ENCODE data around the gene RAMAC. TPM values are rescaled to one million over a fixed set of nuclear protein-coding genes. Genes with fewer than 3 reads are reported as not detected.

RAMAC gene
- total RNA-seq, 2 donors from 2014 or later, result 37.3 to 40.8 TPM

GRCh38 chr15:82942691-82943090 is 43.3 kb upstream of the RAMAC start:
- no peaks in the 10 kb centered on the region for H3K9me3 Mint-ChIP-seq
- Histone ChIP-seq H3K9ac (ENCODE audit: extremely low read depth, low read length, poor library complexity, severe bottlenecking) (no peak overlapping the region), H3K4me3 (ENCODE audit: low read length) (no peak overlapping the region), H3K9me3 (ENCODE audit: control insufficient read depth, low read length) (no peaks in the 10 kb centered on the region), H3K27ac (ENCODE audit: low read depth, low read length) (no peak overlapping the region), H3K36me3 (ENCODE audit: control insufficient read depth, insufficient read depth, low read length) (no peaks in the 10 kb centered on the region), H3K27me3 (ENCODE audit: control insufficient read depth, insufficient read depth, low read length, poor library complexity, severe bottlenecking) (no peaks in the 10 kb centered on the region), H3K4me1 (ENCODE audit: control insufficient read depth, insufficient read depth, low read length) (peaks cover 5% of the 10 kb centered on the region)
- no peak overlapping the region for H3K4me3 Mint-ChIP-seq
- H3K27ac Mint-ChIP-seq, result no peak overlapping the region
- H3K36me3 Mint-ChIP-seq (ENCODE audit: low read depth), result no peaks in the 10 kb centered on the region
- WGBS, 2 experiments (ENCODE audit: insufficient coverage in 1 of 2, insufficient read length in 1 of 2), result 93 to 96% methylated on average over 3 to 7 of the region's 8 CpGs
- peaks cover 15% of the 10 kb centered on the region for H3K4me1 Mint-ChIP-seq
- DNase-seq, result no peak
- peaks cover 3% of the 10 kb centered on the region for H3K27me3 Mint-ChIP-seq (ENCODE audit: insufficient read depth)
- no peak for TF ChIP-seq CTCF (conservative IDR thresholded peaks at IDR 0.05)

- no peak for DNase-seq
- H3K27ac Mint-ChIP-seq, result no peak overlapping the region
- H3K27me3 Mint-ChIP-seq (ENCODE audit: insufficient read depth), result peaks cover 3% of the 10 kb centered on the region
- no peak overlapping the region for H3K4me3 Mint-ChIP-seq
- H3K9me3 ChIP-seq (ENCODE audit: control insufficient read depth, low read length), result no peaks in the 10 kb centered on the region
- peaks cover 15% of the 10 kb centered on the region for H3K4me1 Mint-ChIP-seq
- peaks cover 5% of the 10 kb centered on the region for H3K4me1 ChIP-seq (ENCODE audit: control insufficient read depth, insufficient read depth, low read length)
- H3K9me3 Mint-ChIP-seq, result no peaks in the 10 kb centered on the region
- 90 to 93% methylated on average over 2 to 3 of the region's 3 CpGs for WGBS, 2 experiments (ENCODE audit: insufficient coverage in 1 of 2, insufficient read length in 1 of 2)
- no peak overlapping the region for H3K4me3 ChIP-seq (ENCODE audit: low read length)
- no peaks in the 10 kb centered on the region for H3K36me3 ChIP-seq (ENCODE audit: control insufficient read depth, insufficient read depth, low read length)
- no peaks in the 10 kb centered on the region for H3K27me3 ChIP-seq (ENCODE audit: control insufficient read depth, insufficient read depth, low read length, poor library complexity, severe bottlenecking)
- H3K9ac ChIP-seq (ENCODE audit: extremely low read depth, low read length, poor library complexity, severe bottlenecking), result no peak overlapping the region
- no peak overlapping the region for H3K27ac ChIP-seq (ENCODE audit: low read depth, low read length)
- TF ChIP-seq CTCF (conservative IDR thresholded peaks at IDR 0.05), result peak; percentile 49
- no peaks in the 10 kb centered on the region for H3K36me3 Mint-ChIP-seq (ENCODE audit: low read depth)
Observed at GRCh38 chr15:82943176-82943575, 42.8 kb upstream of the RAMAC start.

- Histone ChIP-seq H3K27me3 (ENCODE audit: control insufficient read depth, insufficient read depth, low read length, poor library complexity, severe bottlenecking) (no peaks in the 10 kb centered on the region), H3K4me3 (ENCODE audit: low read length) (no peak overlapping the region), H3K9me3 (ENCODE audit: control insufficient read depth, low read length) (no peaks in the 10 kb centered on the region), H3K9ac (ENCODE audit: extremely low read depth, low read length, poor library complexity, severe bottlenecking) (no peak overlapping the region), H3K4me1 (ENCODE audit: control insufficient read depth, insufficient read depth, low read length) (peaks cover 5% of the 10 kb centered on the region), H3K27ac (ENCODE audit: low read depth, low read length) (no peak overlapping the region), H3K36me3 (ENCODE audit: control insufficient read depth, insufficient read depth, low read length) (no peaks in the 10 kb centered on the region)
- no peak for DNase-seq
- 81 to 94% methylated on average over 3 to 5 of the region's 5 CpGs for WGBS, 2 experiments (ENCODE audit: insufficient coverage in 1 of 2, insufficient read length in 1 of 2)
- Mint-ChIP-seq H3K27me3 (ENCODE audit: insufficient read depth) (no peaks in the 10 kb centered on the region), H3K36me3 (ENCODE audit: low read depth) (no peaks in the 10 kb centered on the region), H3K4me1 (peaks cover 15% of the 10 kb centered on the region), H3K27ac (no peak overlapping the region), H3K9me3 (no peaks in the 10 kb centered on the region), H3K4me3 (no peak overlapping the region)
- no peak for TF ChIP-seq CTCF (conservative IDR thresholded peaks at IDR 0.05)
Observed at GRCh38 chr15:82944056-82944455, 42.0 kb upstream of the RAMAC start.

Measured in endodermal cell (in vitro differentiated cells).